ENCODE measurements around the gene TUT4.

The TUT4 gene

DNA sequence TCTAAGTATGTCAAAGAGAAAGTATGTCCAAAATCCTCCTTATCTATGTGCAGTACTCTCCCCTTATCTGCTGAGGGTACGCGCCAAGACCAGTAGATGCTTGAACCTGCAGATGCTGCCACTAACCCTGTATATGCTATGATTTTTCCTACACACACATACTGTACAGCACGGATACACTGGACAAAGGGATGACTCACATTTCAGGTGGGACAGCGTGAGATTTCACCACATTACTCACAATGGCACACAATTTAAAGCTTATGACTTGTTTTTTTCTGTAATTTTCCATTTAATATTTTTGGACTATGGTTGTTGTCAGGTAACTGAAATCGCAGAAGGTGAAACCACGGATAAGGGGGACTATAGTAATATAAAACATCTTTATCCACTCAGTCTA, 152.8 kb downstream of the TUT4 start:
- DNase-seq = no peak

DNA sequence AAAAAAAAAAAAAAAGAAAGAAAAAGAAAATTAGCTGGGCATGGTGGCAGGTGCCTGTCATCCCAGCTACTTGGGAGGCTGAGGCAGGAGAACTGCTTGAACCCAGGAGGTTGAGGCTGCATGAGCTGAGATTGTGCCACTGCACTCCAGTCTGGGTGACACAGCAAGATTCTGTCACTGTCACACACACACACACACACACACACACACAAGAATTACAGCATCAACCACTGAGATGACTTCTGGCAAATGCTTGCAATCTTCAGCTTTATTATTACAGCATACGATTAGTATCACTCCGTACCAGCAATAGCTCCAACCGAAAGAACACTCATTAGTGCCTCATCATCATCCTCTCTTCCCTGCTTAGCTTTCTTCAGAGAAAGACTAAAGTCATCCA, 153.3 kb downstream of the TUT4 start:
- no peak for DNase-seq

DNA sequence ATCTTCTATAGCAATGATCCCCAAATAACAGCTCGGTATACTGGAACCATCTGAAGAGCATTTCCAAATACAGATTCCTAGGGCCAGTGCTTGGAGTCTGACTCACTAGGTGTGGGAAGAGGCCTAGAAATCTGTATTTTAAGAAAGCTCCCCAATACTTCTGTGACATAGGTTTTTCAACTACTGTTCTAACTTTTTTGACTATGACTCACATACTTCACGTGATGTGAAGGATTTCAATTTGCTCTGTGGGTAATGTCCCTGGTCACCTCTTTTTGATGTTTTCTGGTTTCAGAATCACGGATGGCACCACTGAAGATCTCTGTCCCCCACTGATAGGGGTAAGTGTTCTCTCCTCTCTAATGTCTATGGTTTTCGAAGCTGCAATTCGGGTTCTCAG, 159.7 kb downstream of the TUT4 start:
- DNase-seq = no peak

DNA sequence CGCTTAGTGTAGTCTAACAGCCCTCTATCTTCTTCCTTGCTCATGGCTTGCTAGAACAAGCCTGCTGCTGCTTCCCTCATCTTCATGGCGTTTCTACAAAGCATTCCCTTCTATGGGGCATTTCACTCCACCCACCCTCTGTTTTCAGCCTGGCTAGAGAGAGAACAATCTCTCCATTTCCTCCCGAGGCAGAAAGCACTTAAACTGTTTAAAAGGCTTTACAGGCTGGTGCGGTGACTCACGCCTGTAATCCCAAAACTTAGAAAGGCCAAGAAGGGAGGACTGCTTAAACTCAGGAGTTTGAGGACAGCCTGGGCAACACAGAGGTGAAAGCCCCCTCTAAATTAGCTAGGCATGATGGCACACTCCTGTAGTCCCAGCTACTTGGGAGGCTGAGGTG, 166.4 kb downstream of the TUT4 start:
- no peak for DNase-seq

DNA sequence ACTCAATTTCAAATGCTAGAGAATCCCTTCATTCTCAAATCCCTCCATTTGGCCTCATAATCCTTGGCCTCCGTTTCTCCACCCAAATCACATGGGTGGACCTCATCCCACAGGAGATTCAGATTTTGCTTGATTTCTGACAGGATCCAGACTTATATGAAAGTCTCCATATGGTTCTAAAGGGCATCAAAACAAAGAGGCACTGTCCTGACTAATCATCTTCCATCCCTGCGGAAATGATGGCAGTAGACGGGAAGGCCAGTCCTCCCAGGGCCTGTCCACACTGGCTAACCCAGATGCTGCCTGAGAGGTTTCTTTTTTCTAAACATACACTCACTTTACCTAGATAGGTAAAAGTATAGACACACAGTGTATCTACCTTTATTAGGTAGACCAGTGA, 167.5 kb downstream of the TUT4 start:
- no peak for DNase-seq

Data from fibroblast of skin of right quadriceps (primary cell).